ENCODE measurements around the gene RAP1GAP. TPM values are rescaled to one million over a fixed set of nuclear protein-coding genes. Genes with fewer than 3 reads are reported as not detected.

The RAP1GAP gene
- total RNA-seq, 1 donor from 2014 or later = 0.60 TPM

GRCh38 chr1:21586222-21586621 lies 82.9 kb downstream of the RAP1GAP start:
- no peaks in the 10 kb centered on the region for H3K36me3 Mint-ChIP-seq (ENCODE audit: low read depth)
- DNase-seq (no peak), ATAC-seq (ENCODE audit: low read depth) (no peak)
- no peaks in the 10 kb centered on the region for H3K4me1 Mint-ChIP-seq
- H3K9me3 Mint-ChIP-seq = no peaks in the 10 kb centered on the region
- ChIA-PET CTCF (no interaction called here), POLR2A (no interaction called here)
- intact Hi-C loops (cut with micrococcal nuclease) = no loop called here
- no peak for TF ChIP-seq CTCF (IDR thresholded peaks at IDR 0.05)
- no peak overlapping the region for H3K4me3 Mint-ChIP-seq
- peaks cover 20% of the 10 kb centered on the region for H3K27me3 Mint-ChIP-seq
- H3K27ac Mint-ChIP-seq = no peak overlapping the region

GRCh38 chr1:21585037-21585436 lies 84.1 kb downstream of the RAP1GAP start:
- POLR2A ChIA-PET = no interaction called here
- intact Hi-C loops (cut with micrococcal nuclease) = no loop called here

GRCh38 chr1:21584096-21584495 lies 85.1 kb downstream of the RAP1GAP start:
- ChIA-PET CTCF (no interaction called here), POLR2A (no interaction called here)
- no peak for TF ChIP-seq CTCF (IDR thresholded peaks at IDR 0.05)
- Mint-ChIP-seq H3K36me3 (ENCODE audit: low read depth) (no peaks in the 10 kb centered on the region), H3K27me3 (peaks cover 17% of the 10 kb centered on the region), H3K9me3 (no peaks in the 10 kb centered on the region), H3K4me3 (no peak overlapping the region), H3K4me1 (no peaks in the 10 kb centered on the region), H3K27ac (no peak overlapping the region)
- intact Hi-C loops (cut with micrococcal nuclease) = no loop called here
- DNase-seq (no peak), ATAC-seq (ENCODE audit: low read depth) (no peak)

More at GRCh38 chr1:21585037-21585436, 84.1 kb downstream of the RAP1GAP start:
- no peak for ATAC-seq (ENCODE audit: low read depth)
- no peak overlapping the region for H3K4me3 Mint-ChIP-seq
- DNase-seq = no peak
- CTCF ChIA-PET = no interaction called here
- H3K9me3 Mint-ChIP-seq = no peaks in the 10 kb centered on the region
- no peak for TF ChIP-seq CTCF (IDR thresholded peaks at IDR 0.05)
- H3K27ac Mint-ChIP-seq = no peak overlapping the region
- no peaks in the 10 kb centered on the region for H3K4me1 Mint-ChIP-seq
- H3K36me3 Mint-ChIP-seq (ENCODE audit: low read depth) = no peaks in the 10 kb centered on the region
- peaks cover 17% of the 10 kb centered on the region for H3K27me3 Mint-ChIP-seq

- H3K4me3 Mint-ChIP-seq = no peak overlapping the region
- ATAC-seq (ENCODE audit: low read depth) (no peak), DNase-seq (no peak)
- intact Hi-C loops (cut with micrococcal nuclease) = no loop called here
- H3K4me1 Mint-ChIP-seq = no peaks in the 10 kb centered on the region
- ChIA-PET CTCF (no interaction called here), POLR2A (no interaction called here)
- no peaks in the 10 kb centered on the region for H3K36me3 Mint-ChIP-seq (ENCODE audit: low read depth)
- TF ChIP-seq CTCF (IDR thresholded peaks at IDR 0.05) = no peak
- no peak overlapping the region for H3K27ac Mint-ChIP-seq
- no peaks in the 10 kb centered on the region for H3K9me3 Mint-ChIP-seq
- peaks cover 7% of the 10 kb centered on the region for H3K27me3 Mint-ChIP-seq
Measured at GRCh38 chr1:21579791-21580190, 89.4 kb downstream of the RAP1GAP start.

- H3K27me3 Mint-ChIP-seq = peaks cover 10% of the 10 kb centered on the region
- H3K36me3 Mint-ChIP-seq (ENCODE audit: low read depth) = no peaks in the 10 kb centered on the region
- no peaks in the 10 kb centered on the region for H3K9me3 Mint-ChIP-seq
- ChIA-PET CTCF (no interaction called here), POLR2A (no interaction called here)
- H3K4me3 Mint-ChIP-seq = no peak overlapping the region
- DNase-seq (no peak), ATAC-seq (ENCODE audit: low read depth) (no peak)
- no peak overlapping the region for H3K27ac Mint-ChIP-seq
- intact Hi-C loops (cut with micrococcal nuclease) = no loop called here
- H3K4me1 Mint-ChIP-seq = no peaks in the 10 kb centered on the region
- TF ChIP-seq CTCF (IDR thresholded peaks at IDR 0.05) = no peak
Measured at GRCh38 chr1:21577933-21578332, 91.2 kb downstream of the RAP1GAP start.

Measured in activated B cell treated with CpG ODN at 0.5 μM for 24 hours (primary cell).